Measurements from ENCODE around the gene DMTF1. TPM values are rescaled to one million over a fixed set of nuclear protein-coding genes. Genes with fewer than 3 reads are reported as not detected.

Gene DMTF1
- total RNA-seq, 1 experiment from 2014 or later = 90.5 TPM

DNA sequence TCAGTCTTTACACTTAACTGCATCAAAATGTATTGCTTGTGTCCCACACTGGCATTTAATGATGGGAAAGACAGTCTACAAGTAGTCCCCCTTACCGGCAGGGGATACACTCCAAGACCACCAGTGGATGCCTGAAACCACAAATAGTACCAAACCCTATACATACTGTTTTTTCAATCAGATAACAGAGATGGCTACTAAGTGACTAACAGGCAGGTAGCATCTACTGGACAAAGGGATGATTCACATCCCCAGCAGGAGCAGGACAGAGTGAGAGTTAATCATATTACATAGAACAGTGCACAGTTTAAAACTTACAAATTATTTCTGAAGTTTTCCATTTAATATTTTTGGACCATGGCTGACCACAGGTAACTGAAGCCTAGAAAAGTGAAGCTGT, 54.1 kb downstream of the DMTF1 start:
- TF ChIP-seq, protein P1, sequence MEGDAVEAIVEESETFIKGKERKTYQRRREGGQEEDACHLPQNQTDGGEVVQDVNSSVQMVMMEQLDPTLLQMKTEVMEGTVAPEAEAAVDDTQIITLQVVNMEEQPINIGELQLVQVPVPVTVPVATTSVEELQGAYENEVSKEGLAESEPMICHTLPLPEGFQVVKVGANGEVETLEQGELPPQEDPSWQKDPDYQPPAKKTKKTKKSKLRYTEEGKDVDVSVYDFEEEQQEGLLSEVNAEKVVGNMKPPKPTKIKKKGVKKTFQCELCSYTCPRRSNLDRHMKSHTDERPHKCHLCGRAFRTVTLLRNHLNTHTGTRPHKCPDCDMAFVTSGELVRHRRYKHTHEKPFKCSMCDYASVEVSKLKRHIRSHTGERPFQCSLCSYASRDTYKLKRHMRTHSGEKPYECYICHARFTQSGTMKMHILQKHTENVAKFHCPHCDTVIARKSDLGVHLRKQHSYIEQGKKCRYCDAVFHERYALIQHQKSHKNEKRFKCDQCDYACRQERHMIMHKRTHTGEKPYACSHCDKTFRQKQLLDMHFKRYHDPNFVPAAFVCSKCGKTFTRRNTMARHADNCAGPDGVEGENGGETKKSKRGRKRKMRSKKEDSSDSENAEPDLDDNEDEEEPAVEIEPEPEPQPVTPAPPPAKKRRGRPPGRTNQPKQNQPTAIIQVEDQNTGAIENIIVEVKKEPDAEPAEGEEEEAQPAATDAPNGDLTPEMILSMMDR (conservative IDR thresholded peaks at IDR 0.05; ENCODE audit: low read depth, low read length) = no peak
- no peak for TF ChIP-seq EZH2 (IDR thresholded peaks at IDR 0.05; ENCODE audit: borderline replicate concordance, low read depth, low read length, poor library complexity, severe bottlenecking)
- intact Hi-C loops (cut with micrococcal nuclease; ENCODE audit: unreplicated experiment) = no loop called here
- Histone ChIP-seq H3K9me3 (ENCODE audit: low read depth, low read length, poor library complexity, severe bottlenecking) (peaks cover 19% of the 10 kb centered on the region), H3K27me3 (replicated peaks; ENCODE audit: insufficient read depth, low read depth, low read length, poor library complexity) (no peaks in the 10 kb centered on the region), H3K4me3 (ENCODE audit: low read depth, low read length, poor library complexity, severe bottlenecking) (no peak overlapping the region), H3K4me1 (ENCODE audit: insufficient read depth, low read length, poor library complexity, severe bottlenecking) (no peaks in the 10 kb centered on the region), H3K27ac (ENCODE audit: low read depth, low read length, poor library complexity, severe bottlenecking) (no peak overlapping the region), H3K36me3 (ENCODE audit: insufficient read depth, low read length, poor library complexity, severe bottlenecking) (peaks cover 16% of the 10 kb centered on the region)
- DNase-seq (ENCODE audit: low spot score) = no peak
- ChIA-PET POLR2A (ENCODE audit: low non-redundant PET) (interaction anchor here (0.6 kb wide), 1 partner anchor 53 kb away, joined by 4 read pairs; no protein-coding TSS in a partner anchor), CTCF (no interaction called here)
- BruUV-seq (replicated peaks) = no TSS peak

DNA sequence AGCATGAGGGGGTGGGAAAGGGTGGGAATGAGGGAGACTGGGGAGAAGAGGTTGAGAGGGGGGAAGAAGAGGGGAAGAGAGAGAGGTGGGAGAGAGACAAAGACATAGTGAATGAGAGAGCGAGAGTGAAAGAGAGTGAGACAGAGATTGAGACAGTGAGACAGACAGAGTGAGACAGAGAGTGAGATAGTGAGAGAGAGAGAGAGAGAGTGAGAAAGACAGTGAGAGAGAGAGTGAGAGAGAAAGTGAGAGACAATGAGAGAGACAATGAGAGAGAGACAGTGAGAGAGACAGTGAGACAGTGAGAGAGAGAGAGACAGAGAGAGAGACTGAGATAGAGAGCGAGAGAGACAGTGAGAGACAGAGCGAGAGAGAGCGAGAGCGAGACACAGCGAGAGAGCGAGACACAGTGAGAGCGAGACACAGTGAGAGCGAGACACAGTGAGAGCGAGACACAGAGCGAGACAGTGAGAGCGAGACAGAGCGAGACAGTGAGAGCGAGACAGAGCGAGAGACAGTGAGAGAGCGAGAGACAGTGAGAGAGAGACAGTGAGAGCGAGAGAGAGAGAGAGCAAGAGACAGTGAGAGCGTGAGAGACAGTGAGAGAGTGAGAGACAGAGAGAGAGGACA, 57.2 kb downstream of the DMTF1 start:
- Histone ChIP-seq H3K27me3 (replicated peaks; ENCODE audit: insufficient read depth, low read depth, low read length, poor library complexity) (no peaks in the 10 kb centered on the region), H3K36me3 (ENCODE audit: insufficient read depth, low read length, poor library complexity, severe bottlenecking) (peaks cover 12% of the 10 kb centered on the region), H3K4me1 (ENCODE audit: insufficient read depth, low read length, poor library complexity, severe bottlenecking) (peaks cover 16% of the 10 kb centered on the region), H3K9me3 (ENCODE audit: low read depth, low read length, poor library complexity, severe bottlenecking) (peaks cover 19% of the 10 kb centered on the region), H3K4me3 (ENCODE audit: low read depth, low read length, poor library complexity, severe bottlenecking) (no peak overlapping the region), H3K27ac (ENCODE audit: low read depth, low read length, poor library complexity, severe bottlenecking) (no peak overlapping the region)
- no peak for DNase-seq (ENCODE audit: low spot score)
- TF ChIP-seq, protein P1 (conservative IDR thresholded peaks at IDR 0.05; ENCODE audit: low read depth, low read length) = no peak
- no peak for TF ChIP-seq EZH2 (IDR thresholded peaks at IDR 0.05; ENCODE audit: borderline replicate concordance, low read depth, low read length, poor library complexity, severe bottlenecking)
- ChIA-PET CTCF (no interaction called here), POLR2A (ENCODE audit: low non-redundant PET) (no interaction called here)
- intact Hi-C loops (cut with micrococcal nuclease; ENCODE audit: unreplicated experiment) = no loop called here
- BruUV-seq (replicated peaks) = no TSS peak

DNA sequence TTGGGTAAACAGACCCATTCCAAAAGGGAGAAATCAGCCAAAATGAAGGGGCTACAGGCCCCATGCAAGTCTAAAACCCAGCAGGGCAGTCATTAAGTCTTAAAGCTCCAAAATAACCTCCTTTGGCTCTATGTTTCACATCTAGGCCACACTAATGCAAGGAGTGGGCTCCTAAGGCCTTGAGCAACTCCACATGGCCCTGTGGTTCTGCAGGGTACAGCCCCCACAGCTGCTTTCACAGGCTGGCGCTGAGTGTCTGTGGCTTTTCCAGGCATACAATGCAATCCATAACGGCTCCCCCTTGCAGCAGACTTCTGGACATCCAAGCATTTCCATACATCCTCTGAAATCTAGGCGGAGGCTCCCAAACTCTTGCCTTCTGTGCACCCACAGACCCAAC, 58.3 kb downstream of the DMTF1 start:
- no TSS peak for BruUV-seq (replicated peaks)
- H3K9me3 ChIP-seq (ENCODE audit: low read depth, low read length, poor library complexity, severe bottlenecking) = peaks cover 8% of the 10 kb centered on the region
- peaks cover 12% of the 10 kb centered on the region for H3K36me3 ChIP-seq (ENCODE audit: insufficient read depth, low read length, poor library complexity, severe bottlenecking)
- TF ChIP-seq, protein P1 (conservative IDR thresholded peaks at IDR 0.05; ENCODE audit: low read depth, low read length) = no peak
- TF ChIP-seq EZH2 (IDR thresholded peaks at IDR 0.05; ENCODE audit: borderline replicate concordance, low read depth, low read length, poor library complexity, severe bottlenecking) = no peak
- peaks cover 21% of the 10 kb centered on the region for H3K4me1 ChIP-seq (ENCODE audit: insufficient read depth, low read length, poor library complexity, severe bottlenecking)
- no peak overlapping the region for H3K4me3 ChIP-seq (ENCODE audit: low read depth, low read length, poor library complexity, severe bottlenecking)
- H3K27ac ChIP-seq (ENCODE audit: low read depth, low read length, poor library complexity, severe bottlenecking) = no peak overlapping the region
- POLR2A ChIA-PET (ENCODE audit: low non-redundant PET) = no interaction called here
- no peak for DNase-seq (ENCODE audit: low spot score)
- intact Hi-C loops (cut with micrococcal nuclease; ENCODE audit: unreplicated experiment) = no loop called here
- CTCF ChIA-PET = no interaction called here
- no peaks in the 10 kb centered on the region for H3K27me3 ChIP-seq (replicated peaks; ENCODE audit: insufficient read depth, low read depth, low read length, poor library complexity)
